NT2/D1 (cell line): Measurements from ENCODE around the gene TNFRSF25.

Experiments
- DNase-seq: peaks from one replicate; pipeline ENCODE4 v3.0.0-alpha.2; 2011; ENCODE audit warnings: low read depth, low spot score
- H3K27me3 ChIP-seq: 2 replicates; pipeline ENCODE4 v1.6.0; 2011; ENCODE audit warnings: mild to moderate bottlenecking; ENCODE audit not compliant: insufficient read length, insufficient read depth
- H3K36me3 ChIP-seq: 2 replicates; pipeline ENCODE4 v1.6.1; 2011; ENCODE audit warnings: mild to moderate bottlenecking, low read length, mixed read lengths; ENCODE audit not compliant: insufficient read depth, insufficient read length
- H3K4me1 ChIP-seq: 2 replicates; pipeline ENCODE4 v1.5.1; 2011; ENCODE audit not compliant: insufficient read depth, insufficient read length
- H3K4me3 ChIP-seq: 2 replicates; pipeline ENCODE4 v1.5.1; 2011; ENCODE audit warnings: low read depth; ENCODE audit not compliant: insufficient read length
- H3K9ac ChIP-seq: 2 replicates; pipeline ENCODE4 v1.6.0; 2011; ENCODE audit warnings: low read depth; ENCODE audit not compliant: insufficient read length
- H3K9me3 ChIP-seq: 2 replicates; pipeline ENCODE4 v1.5.1; 2011; ENCODE audit warnings: mild to moderate bottlenecking, low read length; ENCODE audit not compliant: insufficient read depth
- SUZ12 ChIP-seq: IDR thresholded peaks from 2 replicates; pipeline ENCODE4 v1.6.1; 2011; ENCODE audit not compliant: insufficient read length, insufficient read depth; ENCODE audit errors: extremely low read depth
- YY1 ChIP-seq: IDR thresholded peaks from 2 replicates; pipeline ENCODE4 v1.6.1; 2011; ENCODE audit not compliant: insufficient read length, insufficient read depth
- ZNF274 ChIP-seq: IDR thresholded peaks from 2 replicates; pipeline ENCODE4 v1.6.1; 2011; ENCODE audit warnings: mild to moderate bottlenecking, low read depth, low read length

TNFRSF25 gene

GRCh38 chr1:6484826-6485167 lies 18.8 kb upstream of the TNFRSF25 start:
- Histone ChIP-seq H3K9ac (peak overlapping the region; percentile 64), H3K9me3 (no peaks in the 10 kb centered on the region), H3K27me3 (peaks cover 9% of the 10 kb centered on the region), H3K36me3 (peaks cover 5% of the 10 kb centered on the region), H3K4me3 (peak overlapping the region; percentile 26), H3K4me1 (peaks cover 15% of the 10 kb centered on the region)
- no peak for DNase-seq
- no peak for TF ChIP-seq YY1
- no peak for TF ChIP-seq SUZ12
- no peak for TF ChIP-seq ZNF274

- DNase-seq, result no peak
- Histone ChIP-seq H3K27me3 (peaks cover 9% of the 10 kb centered on the region), H3K9ac (no peak overlapping the region), H3K9me3 (no peaks in the 10 kb centered on the region), H3K36me3 (peaks cover 5% of the 10 kb centered on the region), H3K4me1 (peaks cover 5% of the 10 kb centered on the region), H3K4me3 (no peak overlapping the region)
- TF ChIP-seq YY1 (no peak), ZNF274 (no peak), SUZ12 (no peak)
These were observed 17.8 kb upstream of the TNFRSF25 start for GRCh38 chr1:6483761-6484117.

GRCh38 chr1:6483017-6483760 lies 17.2 kb upstream of the TNFRSF25 start:
- Histone ChIP-seq H3K9ac (no peak overlapping the region), H3K4me3 (no peak overlapping the region), H3K9me3 (no peaks in the 10 kb centered on the region), H3K36me3 (peaks cover 5% of the 10 kb centered on the region), H3K27me3 (peaks cover 9% of the 10 kb centered on the region), H3K4me1 (peaks cover 5% of the 10 kb centered on the region)
- TF ChIP-seq YY1 (no peak), SUZ12 (no peak), ZNF274 (no peak)
- no peak for DNase-seq

- TF ChIP-seq ZNF274 (no peak), YY1 (no peak), SUZ12 (no peak)
- Histone ChIP-seq H3K4me3 (no peak overlapping the region), H3K9me3 (no peaks in the 10 kb centered on the region), H3K36me3 (peaks cover 5% of the 10 kb centered on the region), H3K4me1 (peaks cover 5% of the 10 kb centered on the region), H3K9ac (no peak overlapping the region), H3K27me3 (peaks cover 9% of the 10 kb centered on the region)
- DNase-seq, result no peak
These were observed 15.8 kb upstream of the TNFRSF25 start for GRCh38 chr1:6481820-6482219.

- Histone ChIP-seq H3K4me1 (peaks cover 11% of the 10 kb centered on the region), H3K27me3 (no peaks in the 10 kb centered on the region), H3K4me3 (no peak overlapping the region), H3K9ac (no peak overlapping the region), H3K9me3 (no peaks in the 10 kb centered on the region), H3K36me3 (peaks cover 24% of the 10 kb centered on the region)
- no peak for DNase-seq
- TF ChIP-seq ZNF274 (no peak), SUZ12 (no peak), YY1 (no peak)
These were observed 11.3 kb upstream of the TNFRSF25 start for GRCh38 chr1:6477039-6477820.

GRCh38 chr1:6476483-6476882 lies 10.5 kb upstream of the TNFRSF25 start:
- H3K9me3 ChIP-seq, result no peaks in the 10 kb centered on the region
- DNase-seq, result no peak
- H3K27me3 ChIP-seq, result no peaks in the 10 kb centered on the region
- no peak overlapping the region for H3K4me3 ChIP-seq
- TF ChIP-seq ZNF274 (no peak), SUZ12 (no peak), YY1 (no peak)
- H3K9ac ChIP-seq, result no peak overlapping the region
- H3K36me3 ChIP-seq, result peaks cover 30% of the 10 kb centered on the region
- H3K4me1 ChIP-seq, result peaks cover 15% of the 10 kb centered on the region

GRCh38 chr1:6475381-6476133 lies 9.6 kb upstream of the TNFRSF25 start:
- Histone ChIP-seq H3K9me3 (no peaks in the 10 kb centered on the region), H3K9ac (no peak overlapping the region), H3K4me3 (no peak overlapping the region), H3K27me3 (no peaks in the 10 kb centered on the region), H3K4me1 (peaks cover 15% of the 10 kb centered on the region), H3K36me3 (peaks cover 37% of the 10 kb centered on the region)
- DNase-seq, result no peak
- no peak for TF ChIP-seq ZNF274
- TF ChIP-seq YY1, result no peak
- TF ChIP-seq SUZ12, result no peak
